Measurements from ENCODE around the gene UBE2L5. TPM values are rescaled to one million over a fixed set of nuclear protein-coding genes. Genes with fewer than 3 reads are reported as not detected.

The UBE2L5 gene
- total and polyA plus RNA-seq, 2 of the 8 experiments (the other 6 are each of a cell fraction or from before 2014, with no cell fraction given), result not detected

DNA sequence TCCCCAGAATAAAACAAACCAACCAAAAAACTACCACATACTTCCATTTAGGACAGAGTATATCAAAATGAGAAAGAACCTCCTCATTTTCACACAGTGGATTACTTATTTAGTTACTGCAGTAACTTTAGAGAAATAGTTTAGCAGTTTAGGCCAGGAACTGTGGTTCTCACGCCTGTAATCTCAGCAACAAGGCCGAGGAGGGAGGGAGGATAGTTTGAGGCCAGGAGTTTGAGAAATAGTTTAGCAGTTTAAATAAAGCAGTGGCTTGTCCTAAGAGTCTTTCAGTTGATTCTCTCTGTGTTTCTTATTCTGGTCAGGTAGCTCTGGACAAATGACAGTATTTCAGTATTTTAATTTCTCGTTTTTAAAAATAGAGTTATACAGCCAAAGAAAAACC, 34.0 kb downstream of the UBE2L5 start:
- H3K4me3 ChIP-seq (ENCODE audit: extremely low read depth in 1 of 4, insufficient read depth in 2 of 4, low read depth in 3 of 4, low read length in 4 of 4), result no peak overlapping the region
- peaks cover 0 to 2% of the 10 kb centered on the region in 2 experiments for H4K20me1 ChIP-seq (replicated peaks in 1 of 2; ENCODE audit: control insufficient read depth in 1 of 2, insufficient read depth in 2 of 2, low read length in 2 of 2)
- H2AK5ac ChIP-seq (ENCODE audit: low read depth, low read length), result no peak overlapping the region
- 86% methylated on average over 3 of the region's 3 CpGs; no CpG with 5 or more reads in 1 of the 2 experiments for WGBS, 2 experiments (ENCODE audit: extremely low coverage in 1 of 2, insufficient coverage in 1 of 2, insufficient read length in 1 of 2, insufficient replicate concordance in 2 of 2, low coverage in 1 of 2, low lambda C conversion rate in 2 of 2, missing lambda C conversion rate in 1 of 2)
- no peaks in the 10 kb centered on the region for H3K9me3 ChIP-seq (ENCODE audit: insufficient read depth in 2 of 2, low read depth in 1 of 2, low read length in 1 of 2)
- H3K18ac ChIP-seq (ENCODE audit: extremely low read depth, low read length), result no peak overlapping the region
- no peak overlapping the region for H2BK120ac ChIP-seq (replicated peaks; ENCODE audit: low read depth, low read length)
- H3K36me3 ChIP-seq (ENCODE audit: control insufficient read depth in 2 of 4, insufficient read depth in 4 of 4, low read length in 3 of 4), result peaks cover 0 to 16% (median 2%) of the 10 kb centered on the region in 4 experiments; a peak in 4 of 8 replicates
- no peak overlapping the region for H4K91ac ChIP-seq (replicated peaks; ENCODE audit: insufficient read length, low read length)
- peaks cover 0 to under 1% of the 10 kb centered on the region in 2 experiments; a peak in 1 of 4 replicates for H3K79me2 ChIP-seq (ENCODE audit: control insufficient read depth in 1 of 2, insufficient read depth in 2 of 2, low read length in 2 of 2)
- ChIA-PET POLR2A (ENCODE audit: partially characterized antibody) (interaction anchor here (0.9 to 3.1 kb wide), 4 partner anchors 10 to 161 kb away, joined by 3 to 20 read pairs (median 8); partner anchors contain the start of genes HMGB1 and USPL1), CTCF (ENCODE audit: partially characterized antibody) (interaction anchor here (0.7 kb wide), 1 partner anchor 790 kb away, joined by 3 read pairs; no protein-coding TSS in a partner anchor)
- FAIRE-seq (no peak), DNase-seq (ENCODE audit: low read depth in 1 of 2, low spot score in 2 of 2) (no peak)
- H3K56ac ChIP-seq (replicated peaks; ENCODE audit: insufficient read length, low read depth, low read length), result no peak overlapping the region
- H4K5ac ChIP-seq (ENCODE audit: insufficient read length, low read depth, low read length), result no peak overlapping the region
- no peak overlapping the region for H2BK15ac ChIP-seq (ENCODE audit: low read length)
- no peak overlapping the region for H3K9ac ChIP-seq (replicated peaks in 1 of 4; ENCODE audit: extremely low read depth in 1 of 4, low read depth in 3 of 4, low read length in 3 of 4)
- no peaks in the 10 kb centered on the region for H3K23me2 ChIP-seq (ENCODE audit: low read depth, low read length)
- no peak overlapping the region for H3K27ac ChIP-seq (ENCODE audit: low read depth, low read length)
- H2BK5ac ChIP-seq (ENCODE audit: low read depth, low read length), result no peak overlapping the region
- no peak overlapping the region for H2BK20ac ChIP-seq (ENCODE audit: low read length)
- H2BK12ac ChIP-seq (ENCODE audit: low read depth, low read length), result no peak overlapping the region
- no peak overlapping the region for H3K23ac ChIP-seq (ENCODE audit: insufficient read length)
- no peaks in the 10 kb centered on the region for H3K79me1 ChIP-seq (ENCODE audit: low read depth, low read length)
- no peaks in the 10 kb centered on the region for H3K27me3 ChIP-seq (replicated peaks in 1 of 4; ENCODE audit: control insufficient read depth in 3 of 4, extremely low read depth in 1 of 4, insufficient read depth in 3 of 4, low read length in 3 of 4)
- no peaks in the 10 kb centered on the region for H3K4me1 ChIP-seq (replicated peaks in 1 of 4; ENCODE audit: control insufficient read depth in 3 of 4, insufficient read depth in 4 of 4, low read length in 3 of 4)
- no peak overlapping the region for H3K4ac ChIP-seq (replicated peaks; ENCODE audit: insufficient read length, low read depth, low read length)
- H2AFZ ChIP-seq (ENCODE audit: low read length), result no peak overlapping the region
- H4K8ac ChIP-seq (ENCODE audit: extremely low read depth, insufficient read depth, low read length), result no peak overlapping the region
- H3K4me2 ChIP-seq (ENCODE audit: insufficient read depth in 1 of 2, low read depth in 2 of 2, low read length in 2 of 2), result no peak overlapping the region
- TF ChIP-seq, protein P1, sequence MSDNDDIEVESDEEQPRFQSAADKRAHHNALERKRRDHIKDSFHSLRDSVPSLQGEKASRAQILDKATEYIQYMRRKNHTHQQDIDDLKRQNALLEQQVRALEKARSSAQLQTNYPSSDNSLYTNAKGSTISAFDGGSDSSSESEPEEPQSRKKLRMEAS (IDR thresholded peaks at IDR 0.05), result no peak
- TF ChIP-seq SP1 (IDR thresholded peaks at IDR 0.05; ENCODE audit: low read depth, low read length) (no peak), ASH2L (IDR thresholded peaks at IDR 0.05; ENCODE audit: low read length) (no peak), GABPA (IDR thresholded peaks at IDR 0.05; ENCODE audit: borderline replicate concordance, insufficient read depth, low read length) (no peak), RBBP5 (IDR thresholded peaks at IDR 0.05; ENCODE audit: borderline replicate concordance, low read depth, low read length) (no peak), BACH1 (IDR thresholded peaks at IDR 0.05; ENCODE audit: low read length) (no peak), POU5F1 (IDR thresholded peaks at IDR 0.05; ENCODE audit: low read depth, low read length) (no peak), POLR2A (IDR thresholded peaks at IDR 0.05; ENCODE audit: control extremely low read depth in 1 of 2, low read depth in 2 of 2, low read length in 2 of 2) (no peak), YY1 (IDR thresholded peaks at IDR 0.05; ENCODE audit: low read depth, low read length) (no peak), CBX5 (IDR thresholded peaks at IDR 0.05; ENCODE audit: low read depth, low read length) (no peak), SRF (IDR thresholded peaks at IDR 0.05; ENCODE audit: low read depth, low read length) (no peak), KDM1A (IDR thresholded peaks at IDR 0.05; ENCODE audit: borderline replicate concordance, low read length) (no peak), BRCA1 (IDR thresholded peaks at IDR 0.05; ENCODE audit: low read depth, low read length) (no peak)
- TF ChIP-seq, protein P2, sequence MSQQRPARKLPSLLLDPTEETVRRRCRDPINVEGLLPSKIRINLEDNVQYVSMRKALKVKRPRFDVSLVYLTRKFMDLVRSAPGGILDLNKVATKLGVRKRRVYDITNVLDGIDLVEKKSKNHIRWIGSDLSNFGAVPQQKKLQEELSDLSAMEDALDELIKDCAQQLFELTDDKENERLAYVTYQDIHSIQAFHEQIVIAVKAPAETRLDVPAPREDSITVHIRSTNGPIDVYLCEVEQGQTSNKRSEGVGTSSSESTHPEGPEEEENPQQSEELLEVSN (IDR thresholded peaks at IDR 0.05), result no peak
- H3K14ac ChIP-seq (ENCODE audit: insufficient read length), result no peak overlapping the region

Data from H1 (cell line).